T-helper 1 cell (primary cell): ENCODE data around the gene PANK2.
"Not testable (repeated sequence)": the region's sequence is repeated elsewhere in the genome, so short reads cannot be mapped to it uniquely, and the experiment has no call there.

ENCODE experiments used
- DNase-seq, 5 donors: peaks; one replicate each; pipeline ENCODE4 v3.0.0-alpha.2; 2012 to 2020

Gene PANK2

GRCh38 chr20:3930265-3931206 lies 41.3 kb downstream of the PANK2 start:
- no peak for DNase-seq

DNA sequence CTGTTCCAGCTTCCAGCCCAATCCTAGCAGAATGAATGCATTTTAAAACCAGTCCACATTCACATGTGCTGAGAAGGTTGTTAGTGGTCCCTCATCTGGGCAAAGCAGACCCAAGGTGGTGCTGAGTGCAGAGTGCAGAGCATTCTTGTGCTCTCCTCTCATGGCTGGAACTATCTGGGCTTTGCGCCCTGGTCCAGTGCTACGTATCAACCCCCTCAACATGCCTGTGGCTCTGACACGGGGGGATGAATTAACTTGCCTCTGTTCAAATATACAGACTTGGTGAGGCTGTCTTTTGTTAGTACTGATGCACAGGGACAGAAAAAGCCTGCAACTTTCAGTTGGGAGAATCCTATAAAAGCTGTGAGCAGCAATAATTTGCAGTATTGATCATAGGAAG lies 42.5 kb downstream of the PANK2 start:
- no peak for DNase-seq

GRCh38 chr20:3932277-3932676 lies 43.1 kb downstream of the PANK2 start:
- DNase-seq, result no peak

DNA sequence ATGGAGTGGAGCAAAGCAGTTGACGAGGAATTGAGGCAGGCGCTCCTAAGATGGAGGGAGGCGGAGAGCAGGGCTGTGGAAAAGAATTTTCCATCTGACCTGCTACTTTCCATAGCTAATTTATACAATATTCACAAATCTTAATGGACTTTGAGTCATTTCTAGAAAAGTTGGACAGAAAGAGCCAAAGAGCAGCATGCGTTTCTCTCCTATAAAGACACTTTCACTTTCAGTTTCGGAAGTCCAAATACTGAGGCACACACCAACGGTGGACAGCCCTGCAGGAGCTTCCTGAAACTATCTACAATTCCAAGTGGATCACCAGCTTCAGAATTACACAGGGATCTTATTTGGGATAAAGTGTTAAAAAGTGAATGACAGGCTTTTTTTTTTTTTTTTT lies 43.5 kb downstream of the PANK2 start:
- no peak for DNase-seq

DNA sequence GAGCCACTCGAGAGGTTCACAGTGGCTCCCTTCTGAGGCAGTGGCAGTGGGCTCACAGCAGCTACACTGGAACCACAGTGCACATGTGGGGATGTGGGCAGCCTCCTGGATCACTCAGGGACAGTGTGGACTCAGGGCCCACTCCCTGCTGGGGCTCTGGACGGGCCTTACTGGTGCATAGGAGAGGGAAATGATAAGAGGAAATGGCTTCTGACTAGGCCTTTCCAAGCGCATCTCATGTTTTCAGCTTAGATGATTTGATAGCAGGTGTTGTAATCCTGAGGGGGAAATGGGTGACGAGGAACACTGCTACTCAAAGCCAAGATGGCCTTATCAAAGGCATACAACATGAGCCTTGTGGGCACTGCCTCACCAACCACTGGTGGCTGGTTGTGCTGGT lies 44.0 kb downstream of the PANK2 start:
- no peak for DNase-seq

DNA sequence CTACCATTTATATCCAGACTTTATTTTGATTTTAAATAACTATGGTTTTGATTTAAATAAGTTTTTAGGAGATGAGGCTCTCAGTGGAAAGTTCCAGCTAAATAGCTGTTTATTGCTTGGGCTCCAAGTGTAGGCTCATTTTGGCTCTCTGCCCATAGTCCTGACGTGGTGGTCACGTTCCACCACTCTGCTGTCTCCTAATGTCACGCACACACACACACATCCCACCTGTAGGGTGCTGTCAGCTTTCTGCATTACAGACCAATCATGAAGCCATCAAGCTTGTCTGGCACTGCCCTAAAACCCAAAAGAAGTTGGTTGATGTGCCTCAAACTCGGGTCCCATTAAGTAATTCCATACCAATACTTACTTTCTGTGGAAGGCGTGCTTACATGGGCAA lies 45.4 kb downstream of the PANK2 start:
- no peak for DNase-seq

DNA sequence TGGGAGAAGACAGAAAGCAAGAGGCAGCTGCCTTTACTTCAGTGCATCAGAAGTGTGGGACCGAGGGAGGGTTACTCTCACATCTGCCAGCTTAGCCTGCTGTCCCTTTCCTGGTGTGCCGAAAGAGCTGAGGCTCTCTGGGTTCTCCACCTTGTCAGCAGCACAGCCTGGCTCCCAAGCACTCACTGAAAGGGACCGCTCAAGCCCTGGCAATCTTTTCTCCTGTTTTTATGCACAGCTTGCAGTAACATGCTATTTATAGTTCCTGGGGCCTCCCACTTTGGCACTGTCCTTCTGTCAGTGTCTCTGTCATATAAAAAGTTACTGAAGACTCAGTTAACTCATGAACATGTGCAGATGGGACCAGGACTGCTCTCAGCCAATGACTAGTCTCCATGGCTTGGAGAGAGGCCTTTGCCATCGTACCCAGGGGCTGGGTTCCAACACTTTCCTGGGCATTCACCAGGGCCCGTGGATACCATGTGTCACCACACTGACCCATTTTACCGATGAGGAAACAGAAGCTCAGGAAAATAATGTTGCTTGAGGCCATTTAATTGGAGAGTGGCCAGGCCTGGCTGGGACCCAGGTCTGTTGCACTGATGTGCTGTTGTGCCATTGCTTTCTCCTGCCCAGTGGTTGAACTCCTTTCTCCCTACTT lies 46.2 kb downstream of the PANK2 start:
- no peak for DNase-seq

GRCh38 chr20:3935956-3936340 lies 46.8 kb downstream of the PANK2 start:
- no peak for DNase-seq

DNA sequence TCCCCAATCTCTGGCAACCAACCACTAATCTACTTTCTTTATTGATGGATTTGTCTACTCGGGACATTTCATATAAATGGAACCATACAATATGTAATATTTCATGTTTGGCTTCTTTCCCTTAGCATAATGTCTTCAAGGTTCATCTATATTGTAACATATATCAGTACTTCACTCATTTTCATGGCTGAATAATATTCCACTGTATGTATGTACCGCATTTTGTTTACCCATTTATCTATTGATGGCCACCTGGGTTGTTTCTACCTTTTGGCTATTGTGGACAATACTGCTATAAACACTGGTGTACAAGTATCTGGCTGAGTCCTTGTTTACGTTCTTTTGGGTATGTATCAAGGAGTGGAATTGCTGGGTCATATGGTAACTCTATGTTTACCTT lies 48.4 kb downstream of the PANK2 start:
- DNase-seq, result no peak

DNA sequence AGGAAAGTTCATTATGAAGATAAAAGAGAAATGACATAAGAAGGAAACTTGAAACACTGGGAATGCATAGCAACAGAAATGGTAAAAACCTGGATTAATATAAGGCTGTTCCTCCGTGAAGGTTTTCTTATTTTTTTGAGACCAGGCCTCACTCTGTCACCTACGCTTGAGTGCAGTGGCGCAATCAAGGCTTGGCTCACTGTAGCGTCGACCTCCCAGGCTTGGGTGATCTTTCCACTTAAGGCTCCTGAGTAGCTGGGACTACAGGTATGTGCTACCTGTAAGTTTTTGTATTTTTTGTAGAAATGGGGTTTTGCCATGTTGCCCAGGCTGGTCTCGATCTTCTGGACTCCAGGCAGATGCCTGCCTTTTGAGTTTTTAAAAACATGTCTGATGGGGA lies 51.7 kb downstream of the PANK2 start:
- no peak for DNase-seq

DNA sequence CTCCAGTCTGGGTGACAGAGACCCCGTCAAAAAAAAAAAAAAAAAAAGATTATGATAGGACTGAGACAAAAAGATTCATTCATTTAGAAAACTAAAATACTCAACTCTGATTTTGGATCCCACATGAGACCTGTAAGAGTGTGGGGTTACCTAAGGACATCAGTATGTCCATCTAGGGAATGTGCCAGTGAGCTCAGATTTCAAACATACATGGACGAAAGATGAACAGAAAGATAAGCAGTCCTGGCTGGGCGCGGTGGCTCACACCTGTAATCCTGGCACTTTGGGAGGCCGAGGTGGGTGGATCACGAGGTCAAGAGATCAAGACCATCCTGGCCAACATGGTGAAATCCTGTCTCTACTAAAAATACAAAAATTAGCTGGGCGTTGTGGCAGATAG lies 57.5 kb downstream of the PANK2 start:
- DNase-seq, result not testable (repeated sequence)

- no peak for DNase-seq
Observed at GRCh38 chr20:3964719-3965118, 75.5 kb downstream of the PANK2 start.

DNA sequence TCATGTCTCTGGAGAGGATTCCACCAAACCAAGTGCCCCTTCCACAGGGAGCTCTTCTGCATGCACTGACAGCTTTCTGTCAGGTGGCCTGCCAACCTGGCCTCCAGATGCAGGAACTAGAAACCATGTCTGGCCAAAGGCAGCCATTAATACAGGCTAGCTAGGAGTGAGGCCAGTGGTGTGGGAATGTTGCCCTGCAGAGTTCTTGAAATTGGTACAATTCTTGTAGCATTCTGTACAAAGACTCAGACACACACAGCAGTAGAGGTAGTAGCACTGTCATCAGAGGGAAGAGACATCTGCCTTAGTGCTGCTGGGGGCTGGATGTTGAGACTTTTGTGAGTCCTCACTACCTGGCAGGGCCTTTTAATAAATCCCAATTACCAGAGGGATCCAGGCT lies 77.4 kb downstream of the PANK2 start:
- DNase-seq, result no peak

DNA sequence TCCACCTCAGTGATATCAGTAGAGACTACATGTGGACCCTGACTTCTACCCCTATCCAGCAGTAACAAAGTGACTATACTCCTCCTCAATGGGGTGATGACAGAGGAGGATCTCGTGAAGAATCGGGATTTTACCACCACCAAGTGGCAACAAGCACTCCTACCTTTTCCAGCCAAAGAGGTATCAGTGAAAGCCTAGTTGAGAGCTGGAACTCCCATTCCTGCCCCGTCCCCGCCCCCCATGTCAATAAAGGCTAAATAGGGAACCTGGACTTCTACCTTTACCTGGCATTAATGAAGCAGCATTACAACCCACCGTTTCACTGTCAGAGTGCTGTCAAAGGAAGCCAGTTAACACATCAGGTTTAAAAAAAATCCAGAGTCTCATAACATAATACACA lies 80.8 kb downstream of the PANK2 start:
- DNase-seq, result no peak

- no peak for DNase-seq
Observed at GRCh38 chr20:3971145-3971544, 82.0 kb downstream of the PANK2 start.

- no peak for DNase-seq
Observed at GRCh38 chr20:3972161-3972560, 83.0 kb downstream of the PANK2 start.

- DNase-seq, result not testable (repeated sequence)
Observed at GRCh38 chr20:3972631-3973030, 83.4 kb downstream of the PANK2 start.

DNA sequence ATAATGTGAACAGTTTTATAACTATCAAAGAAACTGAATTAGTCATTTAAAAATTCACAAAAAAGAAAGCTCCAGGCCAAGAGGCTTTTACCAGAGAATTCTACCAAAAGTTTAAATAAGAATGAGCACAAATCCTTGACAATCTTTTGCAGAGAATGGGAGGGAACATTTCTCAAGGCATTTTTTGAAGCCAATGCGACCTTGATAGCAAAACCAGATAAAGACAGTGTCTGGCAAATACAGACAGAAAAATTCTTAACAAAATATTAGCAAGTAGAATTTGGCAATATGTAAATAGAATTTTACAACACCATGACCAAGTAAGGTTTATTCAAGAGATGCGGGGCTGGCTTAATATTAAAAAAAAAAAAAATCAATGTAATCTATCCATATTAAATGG lies 84.5 kb downstream of the PANK2 start:
- DNase-seq, result no peak

DNA sequence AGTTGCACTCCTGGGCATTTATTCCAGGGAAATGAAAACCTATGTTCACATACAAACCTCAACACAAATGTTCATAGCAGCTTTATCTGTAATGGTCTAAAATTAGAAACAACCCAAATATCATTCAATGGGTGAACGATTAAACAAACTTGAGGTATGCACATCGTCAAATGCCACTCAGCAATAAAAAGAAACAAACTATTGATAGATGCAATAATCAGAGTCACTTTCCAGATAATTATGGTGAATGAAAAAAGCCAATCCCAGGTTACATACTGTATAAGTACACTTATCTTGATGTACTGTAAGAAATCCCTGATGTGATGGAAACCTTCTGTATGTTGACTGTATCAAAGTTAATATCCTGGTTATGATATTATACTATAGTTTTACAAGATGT lies 87.3 kb downstream of the PANK2 start:
- no peak for DNase-seq
